ENCODE data around the gene EXOC3L2. TPM values are rescaled to one million over a fixed set of nuclear protein-coding genes. Genes with fewer than 3 reads are reported as not detected.

The EXOC3L2 gene
- total and polyA plus RNA-seq, 2 donors (not counting 3 experiments of a cell fraction or from before 2014, with no cell fraction given): 0.66 to 1.8 TPM

GRCh38 chr19:45191375-45191774, 53.8 kb downstream of the EXOC3L2 start:
- dilution Hi-C loops (cut with MboI; ENCODE audit: extremely low pct_ligation_motif_present, low sequenced_read_pairs) (no loop called here), intact Hi-C loops (cut with micrococcal nuclease) (no loop called here)
- Histone ChIP-seq H3K9ac (replicated peaks; ENCODE audit: extremely low read depth, insufficient read depth, low read length) (no peak overlapping the region), H3K9me3 (replicated peaks; ENCODE audit: control insufficient read depth, insufficient read depth, low read length) (no peaks in the 10 kb centered on the region), H3K27ac (ENCODE audit: insufficient read depth, low read depth, low read length) (no peak overlapping the region), H3K4me1 (ENCODE audit: control insufficient read depth, extremely low read depth, insufficient read depth, low read length) (peaks cover 5% of the 10 kb centered on the region), H2AFZ (ENCODE audit: low read depth, low read length) (no peak overlapping the region), H3K36me3 (ENCODE audit: control insufficient read depth in 2 of 2, extremely low read depth in 1 of 2, insufficient read depth in 2 of 2, low read length in 2 of 2) (no peaks in the 10 kb centered on the region), H3K4me2 (ENCODE audit: insufficient read depth, low read length) (no peak overlapping the region), H3K9me1 (replicated peaks; ENCODE audit: control insufficient read depth, extremely low read depth, insufficient read depth, low read length) (no peaks in the 10 kb centered on the region), H4K20me1 (replicated peaks; ENCODE audit: control insufficient read depth, extremely low read depth, insufficient read depth, low read length) (no peaks in the 10 kb centered on the region), H3K27me3 (ENCODE audit: control insufficient read depth in 2 of 2, insufficient read depth in 2 of 2, low read length in 2 of 2) (no peaks in the 10 kb centered on the region), H3K4me3 (replicated peaks in 1 of 3; ENCODE audit: insufficient read depth in 1 of 3, low read depth in 1 of 3, low read length in 3 of 3) (no peak overlapping the region), H3K79me2 (ENCODE audit: control insufficient read depth, insufficient read depth, low read length) (no peaks in the 10 kb centered on the region)
- POLR2A ChIA-PET: no interaction called here
- BruUV-seq (replicated peaks): no TSS peak
- CTCF ChIA-PET: interaction anchor here (0.6 kb wide), 1 partner anchor 126 kb away, joined by 3 read pairs; no protein-coding TSS in a partner anchor
- DNase-seq (ENCODE audit: low read depth, low spot score): no peak
- TF ChIP-seq FOS (IDR thresholded peaks at IDR 0.05; ENCODE audit: borderline replicate concordance, insufficient read depth, low read length): no peak
- TF ChIP-seq MYC (IDR thresholded peaks at IDR 0.05; ENCODE audit: low read depth, low read length): no peak
- no peak for TF ChIP-seq POLR2A (IDR thresholded peaks at IDR 0.05; ENCODE audit: low read depth, low read length)
- no peak for TF ChIP-seq EZH2 (IDR thresholded peaks at IDR 0.05; ENCODE audit: borderline replicate concordance, low read depth, low read length, severe bottlenecking)
- TF ChIP-seq, protein P1, sequence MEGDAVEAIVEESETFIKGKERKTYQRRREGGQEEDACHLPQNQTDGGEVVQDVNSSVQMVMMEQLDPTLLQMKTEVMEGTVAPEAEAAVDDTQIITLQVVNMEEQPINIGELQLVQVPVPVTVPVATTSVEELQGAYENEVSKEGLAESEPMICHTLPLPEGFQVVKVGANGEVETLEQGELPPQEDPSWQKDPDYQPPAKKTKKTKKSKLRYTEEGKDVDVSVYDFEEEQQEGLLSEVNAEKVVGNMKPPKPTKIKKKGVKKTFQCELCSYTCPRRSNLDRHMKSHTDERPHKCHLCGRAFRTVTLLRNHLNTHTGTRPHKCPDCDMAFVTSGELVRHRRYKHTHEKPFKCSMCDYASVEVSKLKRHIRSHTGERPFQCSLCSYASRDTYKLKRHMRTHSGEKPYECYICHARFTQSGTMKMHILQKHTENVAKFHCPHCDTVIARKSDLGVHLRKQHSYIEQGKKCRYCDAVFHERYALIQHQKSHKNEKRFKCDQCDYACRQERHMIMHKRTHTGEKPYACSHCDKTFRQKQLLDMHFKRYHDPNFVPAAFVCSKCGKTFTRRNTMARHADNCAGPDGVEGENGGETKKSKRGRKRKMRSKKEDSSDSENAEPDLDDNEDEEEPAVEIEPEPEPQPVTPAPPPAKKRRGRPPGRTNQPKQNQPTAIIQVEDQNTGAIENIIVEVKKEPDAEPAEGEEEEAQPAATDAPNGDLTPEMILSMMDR (IDR thresholded peaks at IDR 0.05; ENCODE audit: extremely low read depth in 1 of 2, insufficient read depth in 1 of 2, low read depth in 1 of 2, low read length in 2 of 2): no peak
- TF ChIP-seq POLR2AphosphoS5 (IDR thresholded peaks at IDR 0.05; ENCODE audit: insufficient read depth, low read depth, low read length): no peak
- TF ChIP-seq, protein P2, sequence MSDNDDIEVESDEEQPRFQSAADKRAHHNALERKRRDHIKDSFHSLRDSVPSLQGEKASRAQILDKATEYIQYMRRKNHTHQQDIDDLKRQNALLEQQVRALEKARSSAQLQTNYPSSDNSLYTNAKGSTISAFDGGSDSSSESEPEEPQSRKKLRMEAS (IDR thresholded peaks at IDR 0.05; ENCODE audit: insufficient read depth, insufficient read length): no peak
- no peak for TF ChIP-seq JUN (IDR thresholded peaks at IDR 0.05; ENCODE audit: borderline replicate concordance, insufficient read depth, insufficient read length, low read depth)
- TF ChIP-seq GATA2 (IDR thresholded peaks at IDR 0.05; ENCODE audit: insufficient read depth, insufficient read length, low read depth, low read length): no peak
- no peak for FAIRE-seq
